COLO829 (cell line): ENCODE results near the gene SLC24A1.
A peak's percentile ranks its signal among the peaks of the same experiment; 100 is the strongest.

Experiments
- DNase-seq: peaks from one replicate; pipeline ENCODE4 v3.0.0; 2012; ENCODE audit warnings: low spot score

The SLC24A1 gene

GRCh38 chr15:65618560-65619109 is 3.1 kb upstream of the SLC24A1 start:
- no peak for DNase-seq

GRCh38 chr15:65619626-65620290 is 2.0 kb upstream of the SLC24A1 start:
- DNase-seq = no peak

GRCh38 chr15:65620833-65621232 is 905 bp upstream of the SLC24A1 start:
- no peak for DNase-seq

- DNase-seq = no peak
Observed at GRCh38 chr15:65623103-65623502, 1.4 kb downstream of the SLC24A1 start.

- no peak for DNase-seq
Observed at GRCh38 chr15:65626856-65627255, 5.1 kb downstream of the SLC24A1 start.

- DNase-seq = no peak
Observed at GRCh38 chr15:65629548-65629947, 7.8 kb downstream of the SLC24A1 start.

- no peak for DNase-seq
Observed at GRCh38 chr15:65630760-65631159, 9.0 kb downstream of the SLC24A1 start.

- DNase-seq = no peak
Observed at GRCh38 chr15:65631503-65631902, 9.8 kb downstream of the SLC24A1 start.

GRCh38 chr15:65632780-65633375 is 11.1 kb downstream of the SLC24A1 start:
- DNase-seq = no peak

GRCh38 chr15:65633752-65634151 is 12.0 kb downstream of the SLC24A1 start:
- DNase-seq = no peak

- no peak for DNase-seq
Observed at GRCh38 chr15:65634356-65634755, 12.6 kb downstream of the SLC24A1 start.

GRCh38 chr15:65638109-65638508 is 16.4 kb downstream of the SLC24A1 start:
- no peak for DNase-seq

GRCh38 chr15:65638681-65639089 is 16.9 kb downstream of the SLC24A1 start:
- peak; percentile 64 for DNase-seq

- no peak for DNase-seq
Observed at GRCh38 chr15:65639509-65639908, 17.8 kb downstream of the SLC24A1 start.

GRCh38 chr15:65641768-65642475 is 20.2 kb downstream of the SLC24A1 start:
- no peak for DNase-seq

- no peak for DNase-seq
Observed at GRCh38 chr15:65642594-65642993, 20.9 kb downstream of the SLC24A1 start.

- no peak for DNase-seq
Observed at GRCh38 chr15:65644282-65644681, 22.5 kb downstream of the SLC24A1 start.

GRCh38 chr15:65645392-65645791 is 23.7 kb downstream of the SLC24A1 start:
- DNase-seq = no peak

GRCh38 chr15:65646486-65646885 is 24.7 kb downstream of the SLC24A1 start:
- DNase-seq = no peak

GRCh38 chr15:65650312-65651041 is 28.7 kb downstream of the SLC24A1 start:
- no peak for DNase-seq

GRCh38 chr15:65651042-65651322 is 29.2 kb downstream of the SLC24A1 start:
- DNase-seq = no peak
